HEK293T (cell line): Measurements from ENCODE around the gene IGSF9B.

Experiments
- CTCF ChIA-PET: fragments of 350-600 bp; formaldehyde crosslinking; extraction: SDS; loops from one replicate; lab custom pipeline; 2021; ENCODE audit warnings: antibody characterized with exemption, inconsistent platforms; lab: Yijun Ruan, JAX
- POLR2A ChIA-PET: fragments of 350-600 bp; formaldehyde crosslinking; extraction: SDS; loops from one replicate; lab custom pipeline; 2020; ENCODE audit warnings: antibody characterized with exemption, inconsistent platforms; lab: Yijun Ruan, JAX
- DNase-seq: peaks from one replicate; pipeline ENCODE4 v3.0.0; 2012; ENCODE audit warnings: mixed read lengths; ENCODE audit errors: extremely low spot score
- ARNT ChIP-seq: fragments of 450-650 bp; IDR thresholded peaks from 2 replicates; pipeline ENCODE4 v1.6.1; 2017; ENCODE audit warnings: mild to moderate bottlenecking
- BHLHE40 ChIP-seq: fragments of 450-650 bp; IDR thresholded peaks from 2 replicates; pipeline ENCODE4 v1.6.1; 2016; ENCODE audit warnings: mild to moderate bottlenecking, moderate library complexity, borderline replicate concordance
- CTBP1 ChIP-seq: fragments of 450-650 bp; IDR thresholded peaks from 2 replicates; pipeline ENCODE4 v1.6.1; 2016; ENCODE audit warnings: borderline replicate concordance
- ELF4 ChIP-seq: fragments of 450-650 bp; IDR thresholded peaks from 2 replicates; pipeline ENCODE4 v1.6.1; 2017; ENCODE audit warnings: antibody characterized with exemption
- FOXA1 ChIP-seq: fragments of 450-650 bp; IDR thresholded peaks from 2 replicates; pipeline ENCODE4 v1.6.1; 2016; ENCODE audit warnings: mild to moderate bottlenecking
- FOXK2 ChIP-seq: fragments of 450-650 bp; IDR thresholded peaks from 2 replicates; pipeline ENCODE4 v1.6.1; 2016; ENCODE audit warnings: mild to moderate bottlenecking
- FOXM1 ChIP-seq: fragments of 450-650 bp; IDR thresholded peaks from 2 replicates; pipeline ENCODE4 v1.6.1; 2017; ENCODE audit warnings: mild to moderate bottlenecking, borderline replicate concordance
- HDGF ChIP-seq: fragments of 450-650 bp; IDR thresholded peaks from 2 replicates; pipeline ENCODE4 v1.6.1; 2017; ENCODE audit warnings: antibody characterized with exemption, borderline replicate concordance
- L3MBTL2 ChIP-seq: fragments of 450-650 bp; conservative IDR thresholded peaks from 2 replicates; pipeline ENCODE4 v1.6.1; 2016; ENCODE audit warnings: mild to moderate bottlenecking
- LEF1 ChIP-seq: fragments of 450-650 bp; IDR thresholded peaks from 2 replicates; pipeline ENCODE4 v1.6.1; 2017; ENCODE audit warnings: mild to moderate bottlenecking, borderline replicate concordance
- NFRKB ChIP-seq: fragments of 450-650 bp; IDR thresholded peaks from 2 replicates; pipeline ENCODE4 v1.6.1; 2016; ENCODE audit warnings: mild to moderate bottlenecking, moderate library complexity
- SP1 ChIP-seq: fragments of 450-650 bp; IDR thresholded peaks from 2 replicates; pipeline ENCODE4 v1.6.1; 2017
- SUZ12 ChIP-seq: fragments of 450-650 bp; IDR thresholded peaks from 2 replicates; pipeline ENCODE4 v1.6.1; 2016; ENCODE audit warnings: mild to moderate bottlenecking
- TARDBP ChIP-seq: fragments of 450-650 bp; IDR thresholded peaks from 2 replicates; pipeline ENCODE4 v1.6.1; 2016
- ZNF384 ChIP-seq: fragments of 450-650 bp; IDR thresholded peaks from 2 replicates; pipeline ENCODE4 v1.6.1; 2016
- TF ChIP-seq, protein P1 (sequence below): fragments of 450-650 bp; IDR thresholded peaks from 2 replicates; pipeline ENCODE4 v1.6.1; 2016

The IGSF9B gene

DNA sequence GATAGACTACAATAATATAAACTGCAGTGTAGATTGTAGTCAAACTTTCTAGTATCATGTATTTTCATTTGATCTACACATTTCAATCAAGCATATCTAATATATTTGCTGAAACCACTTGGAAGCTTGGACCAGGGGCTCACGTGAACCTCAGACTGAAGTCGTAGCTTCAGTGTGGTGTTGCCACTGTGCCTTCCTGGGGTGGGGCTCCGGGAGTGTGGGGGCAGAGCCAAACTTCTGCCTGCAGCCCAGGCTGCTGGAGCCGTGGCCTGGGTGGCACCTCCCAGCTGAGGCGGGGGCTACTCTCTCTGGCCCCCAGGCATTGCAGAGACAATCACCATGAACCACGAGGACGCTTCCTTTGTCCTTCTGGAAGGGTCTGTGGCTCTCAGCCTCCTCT is 36.3 kb upstream of the IGSF9B start:
- ChIA-PET POLR2A (interaction anchor here (0.5 kb wide), 1 partner anchor 46 kb away, joined by 3 read pairs; no protein-coding TSS in a partner anchor), CTCF (no interaction called here)
- TF ChIP-seq, protein P1, sequence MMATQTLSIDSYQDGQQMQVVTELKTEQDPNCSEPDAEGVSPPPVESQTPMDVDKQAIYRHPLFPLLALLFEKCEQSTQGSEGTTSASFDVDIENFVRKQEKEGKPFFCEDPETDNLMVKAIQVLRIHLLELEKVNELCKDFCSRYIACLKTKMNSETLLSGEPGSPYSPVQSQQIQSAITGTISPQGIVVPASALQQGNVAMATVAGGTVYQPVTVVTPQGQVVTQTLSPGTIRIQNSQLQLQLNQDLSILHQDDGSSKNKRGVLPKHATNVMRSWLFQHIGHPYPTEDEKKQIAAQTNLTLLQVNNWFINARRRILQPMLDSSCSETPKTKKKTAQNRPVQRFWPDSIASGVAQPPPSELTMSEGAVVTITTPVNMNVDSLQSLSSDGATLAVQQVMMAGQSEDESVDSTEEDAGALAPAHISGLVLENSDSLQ = no peak
- no peak for DNase-seq

DNA sequence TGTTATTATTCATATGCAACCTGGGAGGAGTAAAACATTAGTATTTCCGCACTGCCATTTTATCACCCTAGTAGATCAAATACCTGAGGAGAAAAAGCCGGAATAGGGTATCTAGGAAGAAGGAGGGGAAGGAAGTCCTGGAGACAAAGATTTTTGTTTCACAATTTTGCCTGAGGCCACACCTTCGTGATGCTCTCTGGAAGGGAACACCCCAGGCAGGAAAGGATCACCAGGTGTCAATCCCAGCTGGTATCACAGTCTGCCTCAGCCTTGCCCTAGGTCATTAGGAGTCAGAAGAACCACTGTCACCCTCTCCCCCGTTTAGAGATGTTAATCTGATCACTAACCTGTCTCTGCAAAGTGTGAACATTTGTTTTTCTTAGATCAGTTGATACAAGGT is 35.4 kb upstream of the IGSF9B start:
- no peak for DNase-seq
- ChIA-PET CTCF (no interaction called here), POLR2A (no interaction called here)
- TF ChIP-seq BHLHE40 (no peak), HDGF (no peak), NFRKB (no peak), L3MBTL2 (no peak), FOXK2 (no peak), TARDBP (no peak), FOXM1 (no peak), CTBP1 (no peak), ELF4 (no peak), FOXA1 (no peak), ARNT (no peak), SUZ12 (no peak), LEF1 (no peak), ZNF384 (no peak), SP1 (no peak)
- TF ChIP-seq, protein P1 = no peak

DNA sequence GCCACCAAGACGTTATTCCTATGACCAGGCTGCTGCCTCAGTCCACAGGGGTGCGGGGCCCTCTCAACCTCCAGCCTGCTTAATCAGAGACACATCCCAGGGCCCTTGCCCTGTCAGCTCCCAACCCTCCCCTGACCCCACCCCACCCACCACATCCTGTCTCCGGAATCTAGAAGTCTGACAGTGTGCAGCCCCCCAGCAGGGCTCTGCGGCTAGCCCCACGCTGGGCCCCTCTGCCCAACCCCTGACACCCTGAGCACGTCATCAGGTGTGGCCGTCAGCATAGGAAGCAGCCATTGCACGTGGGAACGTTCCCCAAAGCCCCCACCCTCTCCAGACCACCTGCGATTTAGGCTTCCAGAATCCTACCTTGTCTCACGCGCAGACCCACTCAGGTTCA is 34.3 kb upstream of the IGSF9B start:
- no peak for DNase-seq
- POLR2A ChIA-PET = no interaction called here
- CTCF ChIA-PET = no interaction called here
- TF ChIP-seq ARNT = no peak

DNA sequence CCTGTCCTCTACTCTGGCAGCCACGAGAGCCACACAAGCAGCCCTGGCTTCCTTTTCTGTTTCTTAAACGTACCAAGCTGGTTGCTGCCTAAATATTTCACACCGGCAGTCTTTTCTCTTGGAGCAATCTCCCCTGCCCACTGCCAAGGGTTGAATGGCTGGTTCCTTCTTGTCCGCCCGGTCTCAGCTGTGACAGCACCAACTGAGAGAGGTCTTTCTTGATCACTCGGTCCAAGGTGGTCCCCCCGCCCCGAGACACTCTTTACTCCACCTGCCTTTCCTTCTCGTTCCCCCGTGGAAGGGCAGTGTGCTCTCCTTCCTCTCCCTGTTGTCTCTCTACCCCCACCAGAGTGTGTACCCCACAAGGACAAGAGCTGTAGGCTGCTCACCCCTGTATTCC is 33.7 kb upstream of the IGSF9B start:
- DNase-seq = no peak
- POLR2A ChIA-PET = no interaction called here
- TF ChIP-seq L3MBTL2 (no peak), FOXM1 (no peak), TARDBP (no peak), FOXK2 (no peak), SUZ12 (no peak), LEF1 (no peak)
- TF ChIP-seq, protein P1 = no peak
- CTCF ChIA-PET = no interaction called here

DNA sequence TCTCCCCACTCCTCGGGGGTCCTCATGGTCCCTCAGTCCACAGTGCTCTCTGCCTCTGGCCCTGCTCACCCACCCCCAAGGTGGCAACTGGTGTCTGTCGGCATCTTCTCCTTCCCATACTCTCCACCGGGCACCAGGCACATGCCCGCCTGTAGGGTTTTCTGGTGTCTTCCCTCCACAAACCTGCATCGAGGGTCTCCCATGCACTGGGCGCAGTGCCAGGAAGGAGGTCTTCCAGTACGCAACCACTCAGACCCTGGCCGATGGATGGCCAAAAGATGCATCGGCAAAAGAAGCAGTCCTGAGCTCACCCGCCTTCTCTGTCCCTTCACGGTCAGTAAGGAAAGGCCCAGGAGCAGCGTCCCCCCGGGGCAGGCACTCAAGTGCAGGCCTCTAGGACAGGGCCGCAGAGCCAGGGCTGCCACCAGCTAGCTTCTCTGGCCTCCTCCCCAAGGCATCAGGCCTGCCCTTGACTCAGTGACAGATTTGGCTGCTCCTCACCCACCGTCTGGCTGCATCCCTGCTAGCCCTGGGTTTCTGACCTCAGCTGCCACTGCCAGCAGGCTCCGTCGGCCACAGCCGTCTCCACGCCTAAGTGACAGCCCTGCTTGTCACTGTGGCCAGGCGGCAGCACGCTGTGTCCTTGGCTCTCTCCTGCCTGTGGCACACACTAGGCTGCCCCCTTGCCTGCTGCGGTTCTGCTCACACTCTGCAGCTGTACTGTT is 32.1 kb upstream of the IGSF9B start:
- CTCF ChIA-PET = no interaction called here
- DNase-seq = no peak
- TF ChIP-seq, protein P1 = no peak
- no peak for TF ChIP-seq BHLHE40
- no peak for TF ChIP-seq LEF1
- no peak for TF ChIP-seq ARNT
- TF ChIP-seq ELF4 = no peak
- TF ChIP-seq SUZ12 = no peak
- no peak for TF ChIP-seq L3MBTL2
- no peak for TF ChIP-seq SP1
- no peak for TF ChIP-seq HDGF
- POLR2A ChIA-PET = interaction anchor here (0.6 kb wide), 1 partner anchor 1010 kb away, joined by 4 read pairs; no protein-coding TSS in a partner anchor

DNA sequence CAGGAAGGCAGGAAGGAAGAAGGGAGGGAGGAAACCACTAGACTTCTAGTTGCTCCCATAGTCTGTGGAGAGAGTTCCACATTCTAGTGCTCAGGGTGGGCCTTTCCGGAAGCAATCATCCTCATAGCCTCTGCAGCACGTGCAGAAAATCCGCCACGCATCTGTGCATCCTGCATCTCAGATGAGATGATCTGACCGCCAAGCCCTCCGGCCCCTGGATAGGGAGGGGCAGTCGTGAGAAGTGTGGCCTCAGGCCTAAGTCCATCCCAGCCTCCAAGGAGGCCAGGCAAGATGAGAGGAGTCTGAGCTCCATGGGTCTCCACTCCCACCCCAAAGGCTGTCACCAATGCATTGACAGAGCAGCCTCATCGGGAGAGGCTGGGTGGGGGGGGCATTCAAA is 30.4 kb upstream of the IGSF9B start:
- no peak for TF ChIP-seq SP1
- no peak for TF ChIP-seq LEF1
- no peak for TF ChIP-seq CTBP1
- TF ChIP-seq SUZ12 = no peak
- no peak for TF ChIP-seq TARDBP
- no peak for TF ChIP-seq ARNT
- TF ChIP-seq ELF4 = no peak
- no peak for TF ChIP-seq FOXK2
- no peak for TF ChIP-seq ZNF384
- no peak for TF ChIP-seq NFRKB
- TF ChIP-seq BHLHE40 = no peak
- no peak for TF ChIP-seq FOXM1
- ChIA-PET POLR2A (no interaction called here), CTCF (no interaction called here)
- no peak for DNase-seq
